HG03095 (cell line): Measurements from ENCODE around the gene NRF1.

Experiments
- ATAC-seq: cut with Tn5 transposase; IDR thresholded peaks from one replicate; pipeline ENCODE4 v1.9.1; 2021; ENCODE audit warnings: moderate library complexity; ENCODE audit not compliant: unreplicated experiment

Gene NRF1

GRCh38 chr7:129796186-129796775 is 184.8 kb downstream of the NRF1 start:
- no peak for ATAC-seq

GRCh38 chr7:129797214-129797789 is 185.8 kb downstream of the NRF1 start:
- ATAC-seq: no peak

- ATAC-seq: no peak
Measured at GRCh38 chr7:129798616-129799349, 187.3 kb downstream of the NRF1 start.

GRCh38 chr7:129799350-129799955 is 187.9 kb downstream of the NRF1 start:
- no peak for ATAC-seq

- ATAC-seq: no peak
Measured at GRCh38 chr7:129800901-129801300, 189.4 kb downstream of the NRF1 start.

GRCh38 chr7:129801882-129802281 is 190.4 kb downstream of the NRF1 start:
- no peak for ATAC-seq

- ATAC-seq: no peak
Measured at GRCh38 chr7:129803546-129804081, 192.1 kb downstream of the NRF1 start.

GRCh38 chr7:129804111-129804889 is 192.8 kb downstream of the NRF1 start:
- ATAC-seq: no peak

GRCh38 chr7:129804890-129805719 is 193.6 kb downstream of the NRF1 start:
- no peak for ATAC-seq
